Hepatocyte (in vitro differentiated cells): Measurements from ENCODE around the gene ELMO2.

ENCODE experiments used
- EZH2 ChIP-seq: fragments of 200-600 bp; sonication (generic); IDR thresholded peaks from 2 replicates; pipeline ENCODE4 v1.6.1; 2016; ENCODE audit warnings: antibody characterized with exemption, mild to moderate bottlenecking, borderline replicate concordance
- TF ChIP-seq, protein P1 (sequence below): fragments of 200-600 bp; sonication (generic); IDR thresholded peaks from 2 replicates; pipeline ENCODE4 v1.5.1; 2016; ENCODE audit warnings: antibody characterized with exemption, mild to moderate bottlenecking; ENCODE audit not compliant: poor library complexity

DNA sequence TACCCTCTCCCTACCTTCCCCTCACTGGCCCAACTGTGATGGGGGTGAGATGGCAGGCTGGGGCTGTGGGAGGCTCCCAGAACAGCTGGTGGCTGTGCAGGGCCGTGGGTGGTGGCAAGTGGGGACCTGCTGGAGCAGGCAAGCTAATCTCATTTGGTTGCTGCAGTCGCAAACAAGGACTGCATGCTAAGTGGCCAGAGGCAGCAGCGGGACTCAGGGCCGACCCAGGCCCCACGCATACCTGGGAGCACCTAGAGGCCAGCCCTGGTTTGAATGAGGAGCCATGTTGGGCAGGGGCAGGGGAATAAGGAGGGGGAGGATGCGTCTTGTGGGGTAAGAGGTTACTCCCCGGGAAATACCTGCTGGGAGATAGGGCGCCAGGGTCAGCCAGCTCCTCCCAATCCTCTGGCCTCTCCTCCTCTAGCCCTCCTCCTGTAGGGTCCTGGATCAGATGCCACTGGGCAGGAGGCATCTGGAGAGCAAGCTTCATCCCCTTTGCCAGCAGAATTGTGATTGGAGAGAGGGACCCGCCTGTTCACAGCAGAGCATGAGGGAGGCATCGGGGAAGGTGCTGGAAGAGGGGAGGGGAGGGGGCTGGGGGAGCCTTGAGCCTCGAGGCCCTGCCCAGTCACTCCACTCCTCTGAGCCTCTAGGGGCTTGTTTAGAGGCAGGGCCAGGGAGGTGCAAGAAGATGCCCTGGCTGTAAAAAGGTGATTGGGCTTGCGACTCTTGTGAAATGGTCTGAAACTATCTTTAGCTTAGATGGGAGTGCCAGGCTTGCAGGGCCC, 73.8 kb downstream of the ELMO2 start:
- TF ChIP-seq EZH2, result no peak
- TF ChIP-seq, protein P1, sequence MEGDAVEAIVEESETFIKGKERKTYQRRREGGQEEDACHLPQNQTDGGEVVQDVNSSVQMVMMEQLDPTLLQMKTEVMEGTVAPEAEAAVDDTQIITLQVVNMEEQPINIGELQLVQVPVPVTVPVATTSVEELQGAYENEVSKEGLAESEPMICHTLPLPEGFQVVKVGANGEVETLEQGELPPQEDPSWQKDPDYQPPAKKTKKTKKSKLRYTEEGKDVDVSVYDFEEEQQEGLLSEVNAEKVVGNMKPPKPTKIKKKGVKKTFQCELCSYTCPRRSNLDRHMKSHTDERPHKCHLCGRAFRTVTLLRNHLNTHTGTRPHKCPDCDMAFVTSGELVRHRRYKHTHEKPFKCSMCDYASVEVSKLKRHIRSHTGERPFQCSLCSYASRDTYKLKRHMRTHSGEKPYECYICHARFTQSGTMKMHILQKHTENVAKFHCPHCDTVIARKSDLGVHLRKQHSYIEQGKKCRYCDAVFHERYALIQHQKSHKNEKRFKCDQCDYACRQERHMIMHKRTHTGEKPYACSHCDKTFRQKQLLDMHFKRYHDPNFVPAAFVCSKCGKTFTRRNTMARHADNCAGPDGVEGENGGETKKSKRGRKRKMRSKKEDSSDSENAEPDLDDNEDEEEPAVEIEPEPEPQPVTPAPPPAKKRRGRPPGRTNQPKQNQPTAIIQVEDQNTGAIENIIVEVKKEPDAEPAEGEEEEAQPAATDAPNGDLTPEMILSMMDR, result no peak
